WTC11 (cell line): ENCODE results near the gene PLEKHB1. TPM values are rescaled to one million over a fixed set of nuclear protein-coding genes. Genes with fewer than 3 reads are reported as not detected.

ENCODE experiments used
- AFF4 ChIP-seq: sonication (generic); formaldehyde crosslinking; IDR thresholded peaks from 2 replicates; pipeline ENCODE4 v1.8.1; 2023; ENCODE audit warnings: mild to moderate bottlenecking, missing genetic modification reagents, borderline replicate concordance
- ATF2 ChIP-seq: sonication (generic); formaldehyde crosslinking; IDR thresholded peaks from 2 replicates; pipeline ENCODE4 v1.8.1; 2022; ENCODE audit warnings: low read depth, missing genetic modification reagents, borderline replicate concordance
- CBFB ChIP-seq: sonication (generic); formaldehyde crosslinking; IDR thresholded peaks from 2 replicates; pipeline ENCODE4 v1.8.1; 2022; ENCODE audit warnings: mild to moderate bottlenecking, low read depth, missing genetic modification reagents
- CREB1 ChIP-seq: sonication (generic); formaldehyde crosslinking; IDR thresholded peaks from 2 replicates; pipeline ENCODE4 v1.8.0; 2023; ENCODE audit warnings: mild to moderate bottlenecking, missing genetic modification reagents
- CREM ChIP-seq: sonication (generic); formaldehyde crosslinking; IDR thresholded peaks from 2 replicates; pipeline ENCODE4 v1.8.1; 2022; ENCODE audit warnings: mild to moderate bottlenecking, missing genetic modification reagents, moderate library complexity
- EMX1 ChIP-seq: fragments of 250-450 bp; sonication (Bioruptor Pico); IDR thresholded peaks from 2 replicates; pipeline ENCODE4 v1.8.0; 2021; ENCODE audit warnings: mild to moderate bottlenecking
- ETV6 ChIP-seq: sonication (generic); formaldehyde crosslinking; IDR thresholded peaks from 2 replicates; pipeline ENCODE4 v1.8.1; 2022; ENCODE audit warnings: mild to moderate bottlenecking, missing genetic modification reagents
- GABPB1 ChIP-seq: sonication (generic); formaldehyde crosslinking; IDR thresholded peaks from 2 replicates; pipeline ENCODE4 v1.8.1; 2023; ENCODE audit warnings: mild to moderate bottlenecking, missing genetic modification reagents
- MXD4 ChIP-seq: fragments of 250-450 bp; sonication (Bioruptor Pico); IDR thresholded peaks from 2 replicates; pipeline ENCODE4 v1.8.0; 2021; ENCODE audit warnings: mild to moderate bottlenecking, moderate library complexity, borderline replicate concordance
- NFE2L1 ChIP-seq: sonication (generic); formaldehyde crosslinking; IDR thresholded peaks from 2 replicates; pipeline ENCODE4 v1.8.1; 2023; ENCODE audit warnings: missing genetic modification reagents
- NFYB ChIP-seq: sonication (generic); formaldehyde crosslinking; conservative IDR thresholded peaks from 2 replicates; pipeline ENCODE4 v1.8.0; 2022; ENCODE audit warnings: low read depth, missing genetic modification reagents
- PRRX2 ChIP-seq: fragments of 250-450 bp; sonication (Bioruptor Pico); IDR thresholded peaks from 2 replicates; pipeline ENCODE4 v1.8.0; 2021; ENCODE audit warnings: mild to moderate bottlenecking
- RELA ChIP-seq: sonication (generic); formaldehyde crosslinking; IDR thresholded peaks from 2 replicates; pipeline ENCODE4 v1.8.1; 2022; ENCODE audit warnings: missing genetic modification reagents, mild to moderate bottlenecking, borderline replicate concordance
- RORB ChIP-seq: fragments of 250-450 bp; sonication (Bioruptor Pico); IDR thresholded peaks from 2 replicates; pipeline ENCODE4 v1.9.0; 2021; ENCODE audit warnings: mild to moderate bottlenecking
- SMAD4 ChIP-seq: sonication (generic); formaldehyde crosslinking; IDR thresholded peaks from 2 replicates; pipeline ENCODE4 v1.8.0; 2022; ENCODE audit warnings: mild to moderate bottlenecking, missing genetic modification reagents
- STAT6 ChIP-seq: sonication (generic); formaldehyde crosslinking; conservative IDR thresholded peaks from 2 replicates; pipeline ENCODE4 v1.8.1; 2023; ENCODE audit warnings: mild to moderate bottlenecking, low read depth, missing genetic modification reagents, moderate library complexity
- TCF7 ChIP-seq: sonication (generic); formaldehyde crosslinking; IDR thresholded peaks from 2 replicates; pipeline ENCODE4 v1.8.0; 2022; ENCODE audit warnings: mild to moderate bottlenecking, low read depth, missing genetic modification reagents, moderate library complexity
- TEAD1 ChIP-seq: sonication (generic); formaldehyde crosslinking; IDR thresholded peaks from 2 replicates; pipeline ENCODE4 v1.8.0; 2022; ENCODE audit warnings: mild to moderate bottlenecking, missing genetic modification reagents
- TP53 ChIP-seq: sonication (generic); formaldehyde crosslinking; IDR thresholded peaks from 2 replicates; pipeline ENCODE4 v1.8.1; 2023; ENCODE audit warnings: mild to moderate bottlenecking, missing genetic modification reagents
- ZNF138 ChIP-seq: sonication (generic); formaldehyde crosslinking; conservative IDR thresholded peaks from 2 replicates; pipeline ENCODE4 v1.8.1; 2022; ENCODE audit warnings: mild to moderate bottlenecking, moderate library complexity, missing genetic modification reagents
- ZNF317 ChIP-seq: sonication (generic); formaldehyde crosslinking; IDR thresholded peaks from 2 replicates; pipeline ENCODE4 v1.8.1; 2023; ENCODE audit warnings: low read depth, mild to moderate bottlenecking, moderate library complexity, missing genetic modification reagents, borderline replicate concordance
- ZNF425 ChIP-seq: fragments of 250-450 bp; sonication (Bioruptor Pico); conservative IDR thresholded peaks from 2 replicates; pipeline ENCODE4 v1.9.0; 2021; ENCODE audit warnings: mild to moderate bottlenecking
- total RNA-seq: library from RNA; stranded (reverse); gene quantifications from 3 replicates; pipeline ENCODE4 v1.2.3, GENCODE V29; 2021
- TF ChIP-seq, protein P1 (sequence below): sonication (generic); formaldehyde crosslinking; IDR thresholded peaks from 2 replicates; pipeline ENCODE4 v1.8.1; 2022; ENCODE audit warnings: missing genetic modification reagents, borderline replicate concordance
- TF ChIP-seq, protein P2 (sequence below): fragments of 250-450 bp; sonication (Bioruptor Pico); IDR thresholded peaks from 2 replicates; pipeline ENCODE4 v1.8.0; 2021; ENCODE audit warnings: mild to moderate bottlenecking
- TF ChIP-seq, protein P3 (sequence below): sonication (generic); formaldehyde crosslinking; IDR thresholded peaks from 2 replicates; pipeline ENCODE4 v1.8.1; 2022; ENCODE audit warnings: mild to moderate bottlenecking, missing genetic modification reagents, moderate library complexity, borderline replicate concordance

The PLEKHB1 gene
- total RNA-seq, 1 experiment from 2014 or later, result 12.0 TPM

DNA sequence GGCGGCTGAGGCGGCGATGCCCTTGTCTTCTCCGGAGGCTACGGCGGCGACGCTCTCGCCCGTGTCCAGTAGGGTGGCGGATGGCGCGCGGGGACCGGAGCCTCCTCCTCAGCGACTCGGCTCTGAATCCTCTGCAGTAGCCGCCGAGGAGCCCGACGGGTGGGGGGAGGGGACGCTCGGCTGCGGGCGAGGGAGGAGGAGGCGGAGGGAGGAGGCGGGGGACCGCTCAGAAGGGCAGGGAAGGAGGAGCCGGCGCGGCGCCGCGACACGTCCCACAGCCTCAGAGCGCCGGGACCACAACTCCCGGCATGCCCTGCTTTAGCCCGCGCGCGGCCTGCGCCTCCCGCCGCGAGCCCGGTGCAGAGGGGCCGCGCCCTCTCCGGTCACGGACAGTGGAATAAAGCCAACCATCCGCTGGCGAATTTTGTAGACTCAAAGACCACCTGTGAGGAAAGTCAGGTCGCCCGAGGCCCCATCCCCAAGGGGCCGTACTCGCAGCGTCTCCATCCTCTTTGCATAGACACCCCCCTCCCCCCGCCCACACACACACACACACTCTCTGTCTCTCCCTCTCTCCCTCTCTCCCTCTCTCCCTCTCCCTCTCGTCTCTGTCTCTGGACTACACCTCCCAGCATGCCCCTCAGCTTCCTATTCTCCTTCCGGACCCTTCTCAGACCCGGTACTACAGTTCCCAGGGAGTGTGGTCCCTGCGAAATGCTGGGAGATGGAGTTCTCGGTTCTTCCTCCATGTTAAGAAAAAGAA is 48.2 kb upstream of the PLEKHB1 start, which contains the start of gene FAM168A (continued):
- TF ChIP-seq ZNF425 (CRISPR knock-in tag), result no peak
- TF ChIP-seq, protein P1, sequence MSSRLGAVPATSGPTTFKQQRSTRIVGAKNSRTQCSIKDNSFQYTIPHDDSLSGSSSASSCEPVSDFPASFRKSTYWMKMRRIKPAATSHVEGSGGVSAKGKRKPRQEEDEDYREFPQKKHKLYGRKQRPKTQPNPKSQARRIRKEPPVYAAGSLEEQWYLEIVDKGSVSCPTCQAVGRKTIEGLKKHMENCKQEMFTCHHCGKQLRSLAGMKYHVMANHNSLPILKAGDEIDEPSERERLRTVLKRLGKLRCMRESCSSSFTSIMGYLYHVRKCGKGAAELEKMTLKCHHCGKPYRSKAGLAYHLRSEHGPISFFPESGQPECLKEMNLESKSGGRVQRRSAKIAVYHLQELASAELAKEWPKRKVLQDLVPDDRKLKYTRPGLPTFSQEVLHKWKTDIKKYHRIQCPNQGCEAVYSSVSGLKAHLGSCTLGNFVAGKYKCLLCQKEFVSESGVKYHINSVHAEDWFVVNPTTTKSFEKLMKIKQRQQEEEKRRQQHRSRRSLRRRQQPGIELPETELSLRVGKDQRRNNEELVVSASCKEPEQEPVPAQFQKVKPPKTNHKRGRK (CRISPR knock-in tag), result no peak
- TF ChIP-seq SMAD4 (CRISPR knock-in tag), result no peak
- 0 out of 2 replicates have a peak, but pooled peaks have one; percentile 25 for TF ChIP-seq ETV6
- no peak for TF ChIP-seq TP53 (CRISPR knock-in tag)
- TF ChIP-seq RELA (CRISPR knock-in tag), result no peak
- peak; percentile 55 for TF ChIP-seq GABPB1 (CRISPR knock-in tag)
- no peak for TF ChIP-seq PRRX2 (CRISPR knock-in tag)
- TF ChIP-seq, protein P2, sequence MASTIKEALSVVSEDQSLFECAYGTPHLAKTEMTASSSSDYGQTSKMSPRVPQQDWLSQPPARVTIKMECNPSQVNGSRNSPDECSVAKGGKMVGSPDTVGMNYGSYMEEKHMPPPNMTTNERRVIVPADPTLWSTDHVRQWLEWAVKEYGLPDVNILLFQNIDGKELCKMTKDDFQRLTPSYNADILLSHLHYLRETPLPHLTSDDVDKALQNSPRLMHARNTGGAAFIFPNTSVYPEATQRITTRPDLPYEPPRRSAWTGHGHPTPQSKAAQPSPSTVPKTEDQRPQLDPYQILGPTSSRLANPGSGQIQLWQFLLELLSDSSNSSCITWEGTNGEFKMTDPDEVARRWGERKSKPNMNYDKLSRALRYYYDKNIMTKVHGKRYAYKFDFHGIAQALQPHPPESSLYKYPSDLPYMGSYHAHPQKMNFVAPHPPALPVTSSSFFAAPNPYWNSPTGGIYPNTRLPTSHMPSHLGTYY (CRISPR knock-in tag), result no peak
- 0 out of 2 replicates have a peak, but pooled peaks have one; percentile 46 for TF ChIP-seq CREM (CRISPR knock-in tag)
- TF ChIP-seq NFE2L1 (CRISPR knock-in tag), result no peak
- TF ChIP-seq ATF2 (CRISPR knock-in tag), result no peak
- no peak for TF ChIP-seq TCF7 (CRISPR knock-in tag)
- TF ChIP-seq EMX1, result no peak
- TF ChIP-seq, protein P3, sequence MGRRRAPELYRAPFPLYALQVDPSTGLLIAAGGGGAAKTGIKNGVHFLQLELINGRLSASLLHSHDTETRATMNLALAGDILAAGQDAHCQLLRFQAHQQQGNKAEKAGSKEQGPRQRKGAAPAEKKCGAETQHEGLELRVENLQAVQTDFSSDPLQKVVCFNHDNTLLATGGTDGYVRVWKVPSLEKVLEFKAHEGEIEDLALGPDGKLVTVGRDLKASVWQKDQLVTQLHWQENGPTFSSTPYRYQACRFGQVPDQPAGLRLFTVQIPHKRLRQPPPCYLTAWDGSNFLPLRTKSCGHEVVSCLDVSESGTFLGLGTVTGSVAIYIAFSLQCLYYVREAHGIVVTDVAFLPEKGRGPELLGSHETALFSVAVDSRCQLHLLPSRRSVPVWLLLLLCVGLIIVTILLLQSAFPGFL (CRISPR knock-in tag), result no peak
- TF ChIP-seq CBFB (CRISPR knock-in tag), result no peak
- peak; percentile 70 for TF ChIP-seq TEAD1
- TF ChIP-seq ZNF317 (CRISPR knock-in tag), result no peak
- TF ChIP-seq STAT6 (CRISPR knock-in tag), result no peak
- TF ChIP-seq CREB1, result no peak
- no peak for TF ChIP-seq ZNF138 (CRISPR knock-in tag)
- no peak for TF ChIP-seq MXD4 (CRISPR knock-in tag)
- TF ChIP-seq NFYB (CRISPR knock-in tag), result no peak
- TF ChIP-seq RORB (CRISPR knock-in tag), result no peak
- no peak for TF ChIP-seq AFF4 (CRISPR knock-in tag)
